Metanephros (tissue), 2 donors: ENCODE data around the gene NR2C2AP. TPM values are rescaled to one million over a fixed set of nuclear protein-coding genes. Genes with fewer than 3 reads are reported as not detected.

Experiments
- small RNA-seq: library from RNA; depleted of rRNA; stranded (forward); fragments of <200 nt; gene quantifications from one replicate; pipeline ENCODE3, GENCODE V24; 2014; ENCODE audit warnings: low replicate concordance
- total RNA-seq: library from RNA; depleted of rRNA; stranded (reverse); fragments of >200 nt; gene quantifications from one replicate; pipeline ENCODE4 v1.2.3, GENCODE V29; 2014

NR2C2AP gene
- total RNA-seq, result 8.3 TPM

GRCh38 chr19:19203012-19203856 lies at the start of gene NR2C2AP:
TSS of gene NR2C2AP (minus strand) at chr19:19203414. CDS start at chr19:19203060, 354 bp downstream.

GRCh38 chr19:19211499-19212420 lies 8.5 kb upstream of the NR2C2AP start, which contains the start of gene NCAN:
TSS of gene NCAN (plus strand) at chr19:19211958. CDS start at chr19:19216954, 4,996 bp downstream.

GRCh38 chr19:19192078-19192882 lies 10.9 kb downstream of the NR2C2AP start, which contains the start of the genes BORCS8 and RFXANK:
TSS of gene BORCS8 (minus strand) at chr19:19192152. CDS start at chr19:19192117, 35 bp downstream.
TSS of gene RFXANK (plus strand) at chr19:19192258. CDS start at chr19:19193947, 1,689 bp downstream.

GRCh38 chr19:19170053-19170872 lies 33.0 kb downstream of the NR2C2AP start, which contains the start of gene MEF2B:
TSS of gene MEF2B (minus strand) at chr19:19170263. CDS start at chr19:19150735, 19,528 bp downstream.

Small RNA genes within 50 kb of the gene (small RNA-seq; reads per million reads assigned to genes)
- gene RNU6-1028P, result not detected

Other genes starting within 250 kb of the NR2C2AP start
- 55.1 TPM for gene SUGP2, start 169.9 kb downstream of the NR2C2AP start, total RNA-seq
- 35.1 TPM for gene ARMC6, start 169.8 kb downstream of the NR2C2AP start, total RNA-seq
- 15.6 TPM for gene SLC25A42, start 139.4 kb downstream of the NR2C2AP start, total RNA-seq
- 26.9 TPM for gene TMEM161A, start 64.9 kb downstream of the NR2C2AP start, total RNA-seq
- gene MEF2B, start 33.2 kb downstream of the NR2C2AP start, total RNA-seq, result 0.18 TPM
- 10.2 TPM for gene BORCS8, start 11.3 kb downstream of the NR2C2AP start, total RNA-seq
- 74.7 TPM for gene RFXANK, start 11.2 kb downstream of the NR2C2AP start, total RNA-seq
- 0.23 TPM for gene NCAN, start 8.5 kb upstream of the NR2C2AP start, total RNA-seq
- gene TM6SF2, start 69.9 kb upstream of the NR2C2AP start, total RNA-seq, result 2.3 TPM
- 47.1 TPM for gene SUGP1, start 117.1 kb upstream of the NR2C2AP start, total RNA-seq
- 83.8 TPM for gene MAU2, start 117.4 kb upstream of the NR2C2AP start, total RNA-seq
- gene GATAD2A, start 202.3 kb upstream of the NR2C2AP start, total RNA-seq, result 36.4 TPM